Measurements from ENCODE around the gene HTRA2.
"Not testable (repeated sequence)": the region's sequence is repeated elsewhere in the genome, so short reads cannot be mapped to it uniquely, and the experiment has no call there.

The HTRA2 gene

GRCh38 chr2:74544634-74545033, 14.9 kb downstream of the HTRA2 start:
- DNase-seq, result peak in 2 of 3 experiments; percentile 10 to 47

GRCh38 chr2:74546004-74546403, 16.3 kb downstream of the HTRA2 start:
- no peak for DNase-seq

GRCh38 chr2:74548285-74548899, 18.7 kb downstream of the HTRA2 start:
- peak in 2 of 3 experiments; percentile 22 to 87 for DNase-seq

- DNase-seq, result peak; percentile 41 to 87 (median 85)
Observed at GRCh38 chr2:74548900-74549826, 19.4 kb downstream of the HTRA2 start.

- DNase-seq, result no peak
Observed at GRCh38 chr2:74550231-74550630, 20.5 kb downstream of the HTRA2 start.

GRCh38 chr2:74551530-74551929, 21.8 kb downstream of the HTRA2 start:
- DNase-seq, result no peak

- no peak for DNase-seq
Observed at GRCh38 chr2:74551942-74552913, 22.5 kb downstream of the HTRA2 start.

GRCh38 chr2:74552914-74553811, 23.4 kb downstream of the HTRA2 start:
- peak in 2 of 3 experiments; percentile 59 to 66 for DNase-seq

GRCh38 chr2:74553892-74554819, 24.4 kb downstream of the HTRA2 start, which contains the start of the genes DOK1 and LOXL3:
Gene DOK1 (plus strand): TSS chr2:74554720. CDS start chr2:74554755, 35 bp downstream.
Gene LOXL3 (minus strand): TSS chr2:74553942. CDS start chr2:74552634, 1,308 bp downstream.
- peak; percentile 33 to 86 (median 86) for DNase-seq

GRCh38 chr2:74554820-74555531, 25.2 kb downstream of the HTRA2 start:
- no peak for DNase-seq

GRCh38 chr2:74555610-74556103, 25.9 kb downstream of the HTRA2 start:
- DNase-seq, result no peak

GRCh38 chr2:74556159-74556558, 26.4 kb downstream of the HTRA2 start:
- no peak for DNase-seq

GRCh38 chr2:74556831-74557370, 27.2 kb downstream of the HTRA2 start:
- DNase-seq, result no peak

- peak in 1 of 3 experiments; percentile 57 for DNase-seq
Observed at GRCh38 chr2:74558284-74559230, 28.8 kb downstream of the HTRA2 start.

- peak in 2 of 3 experiments; percentile 49 to 80 for DNase-seq
Observed at GRCh38 chr2:74559912-74560311, 30.2 kb downstream of the HTRA2 start.

GRCh38 chr2:74560591-74560990, 30.9 kb downstream of the HTRA2 start:
- DNase-seq, result no peak

GRCh38 chr2:74561022-74561421, 31.3 kb downstream of the HTRA2 start:
- not testable (repeated sequence) for DNase-seq

All from NCI-H1417 (cell line).